C4-2B (cell line): ENCODE results near the gene ZGPAT.

Source experiments
- H3K27ac ChIP-seq: fragments of 450-650 bp; 2 replicates; pipeline ENCODE4 v1.5.1; 2017
- CTCF ChIP-seq: fragments of 450-650 bp; conservative IDR thresholded peaks from 2 replicates; pipeline ENCODE4 v1.5.1; 2017; ENCODE audit warnings: mild to moderate bottlenecking
- ZFX ChIP-seq: fragments of 450-650 bp; IDR thresholded peaks from 2 replicates; pipeline ENCODE4 v1.6.1; 2017

Gene ZGPAT

GRCh38 chr20:63672666-63673065 lies 35.2 kb upstream of the ZGPAT start:
- no peak overlapping the region for H3K27ac ChIP-seq
- TF ChIP-seq CTCF (no peak), ZFX (no peak)

GRCh38 chr20:63673951-63674350 lies 33.9 kb upstream of the ZGPAT start:
- no peak overlapping the region for H3K27ac ChIP-seq
- TF ChIP-seq ZFX (no peak), CTCF (no peak)

- no peak for TF ChIP-seq ZFX
- TF ChIP-seq CTCF = no peak
These were observed 32.0 kb upstream of the ZGPAT start for GRCh38 chr20:63675681-63676368.

GRCh38 chr20:63678071-63678470 lies 29.8 kb upstream of the ZGPAT start:
- H3K27ac ChIP-seq = no peak overlapping the region
- TF ChIP-seq ZFX (no peak), CTCF (no peak)

More at GRCh38 chr20:63675681-63676368, 32.0 kb upstream of the ZGPAT start:
- H3K27ac ChIP-seq = no peak overlapping the region

- TF ChIP-seq ZFX (no peak), CTCF (no peak)
These were observed 29.0 kb upstream of the ZGPAT start for GRCh38 chr20:63678667-63679465.

GRCh38 chr20:63679799-63680305 lies 28.0 kb upstream of the ZGPAT start:
- no peak overlapping the region for H3K27ac ChIP-seq
- TF ChIP-seq CTCF (no peak), ZFX (no peak)

More at GRCh38 chr20:63678667-63679465, 29.0 kb upstream of the ZGPAT start:
- H3K27ac ChIP-seq = no peak overlapping the region

- no peak overlapping the region for H3K27ac ChIP-seq
- no peak for TF ChIP-seq CTCF
- TF ChIP-seq ZFX = no peak
These were observed 27.4 kb upstream of the ZGPAT start for GRCh38 chr20:63680427-63680826.
